ENCODE data around the gene ZNF746. TPM values are rescaled to one million over a fixed set of nuclear protein-coding genes. Genes with fewer than 3 reads are reported as not detected.
"Not testable (repeated sequence)": the region's sequence is repeated elsewhere in the genome, so short reads cannot be mapped to it uniquely, and the experiment has no call there.

Gene ZNF746
- total RNA-seq, 4 donors from 2014 or later, result 12.4 to 17.4 (median 15.7) TPM

- Histone ChIP-seq H3K27ac (peak overlapping the region; percentile 31 to 84 (median 60)), H3K4me1 (peaks cover 25% of the 10 kb centered on the region in 2 donors), H3K36me3 (peaks cover 0 to 44% of the 10 kb centered on the region in 2 donors), H3K4me3 (no peak overlapping the region), H3K9me3 (no peaks in the 10 kb centered on the region), H3K27me3 (no peaks in the 10 kb centered on the region)
- TF ChIP-seq, protein P1, sequence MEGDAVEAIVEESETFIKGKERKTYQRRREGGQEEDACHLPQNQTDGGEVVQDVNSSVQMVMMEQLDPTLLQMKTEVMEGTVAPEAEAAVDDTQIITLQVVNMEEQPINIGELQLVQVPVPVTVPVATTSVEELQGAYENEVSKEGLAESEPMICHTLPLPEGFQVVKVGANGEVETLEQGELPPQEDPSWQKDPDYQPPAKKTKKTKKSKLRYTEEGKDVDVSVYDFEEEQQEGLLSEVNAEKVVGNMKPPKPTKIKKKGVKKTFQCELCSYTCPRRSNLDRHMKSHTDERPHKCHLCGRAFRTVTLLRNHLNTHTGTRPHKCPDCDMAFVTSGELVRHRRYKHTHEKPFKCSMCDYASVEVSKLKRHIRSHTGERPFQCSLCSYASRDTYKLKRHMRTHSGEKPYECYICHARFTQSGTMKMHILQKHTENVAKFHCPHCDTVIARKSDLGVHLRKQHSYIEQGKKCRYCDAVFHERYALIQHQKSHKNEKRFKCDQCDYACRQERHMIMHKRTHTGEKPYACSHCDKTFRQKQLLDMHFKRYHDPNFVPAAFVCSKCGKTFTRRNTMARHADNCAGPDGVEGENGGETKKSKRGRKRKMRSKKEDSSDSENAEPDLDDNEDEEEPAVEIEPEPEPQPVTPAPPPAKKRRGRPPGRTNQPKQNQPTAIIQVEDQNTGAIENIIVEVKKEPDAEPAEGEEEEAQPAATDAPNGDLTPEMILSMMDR (IDR thresholded peaks at IDR 0.05 in 4 of 5, conservative IDR thresholded peaks at IDR 0.05 in 1 of 5), result no peak
- TF ChIP-seq POLR2A (IDR thresholded peaks at IDR 0.05), result no peak
- DNase-seq (no peak), ATAC-seq (no peak)
- intact Hi-C loops (cut with DNase I; ENCODE audit: low total_unique reads) (loop anchor here (5.0 kb wide), 3 partner anchors 127 to 258 kb away; partner anchors contain the start of genes ZNF212 and ZNF783), in situ Hi-C loops (cut with MboI; ENCODE audit: low sequenced_read_pairs in 4 of 4) (loop anchor here in 1 of 4 donors (25.0 kb wide), 1 partner anchor 233 kb away; the partner anchor contains the start of gene ZNF783)
Observed at GRCh38 chr7:149494738-149495368, 2.8 kb downstream of the ZNF746 start.

DNA sequence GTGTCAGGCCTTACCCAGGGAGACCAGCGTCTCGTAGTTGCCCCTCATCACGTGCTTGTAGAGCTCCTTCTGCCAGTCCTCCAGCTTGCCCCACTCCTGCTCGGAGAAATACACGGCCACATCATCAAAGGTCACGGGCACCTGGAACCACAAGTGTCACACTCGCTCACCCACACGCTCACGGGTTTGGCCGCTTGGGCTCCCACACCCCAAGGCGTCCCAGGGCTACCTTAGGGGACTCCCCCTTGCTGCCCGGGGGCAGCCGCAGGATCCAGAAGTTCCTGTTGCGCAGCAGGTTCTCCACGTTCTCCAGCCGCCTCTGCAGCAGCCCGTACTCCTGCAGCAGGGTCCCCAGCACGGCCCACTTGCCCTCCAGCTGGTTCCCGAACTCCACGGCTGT, 3.6 kb downstream of the ZNF746 start:
- H3K36me3 ChIP-seq, result peaks cover 0 to 50% of the 10 kb centered on the region in 2 donors
- H3K27me3 ChIP-seq; DNase-seq; H3K4me3 ChIP-seq; intact Hi-C loops (cut with DNase I; ENCODE audit: low total_unique reads); H3K27ac ChIP-seq; H3K9me3 ChIP-seq; ATAC-seq: not testable (repeated sequence)
- H3K4me1 ChIP-seq, result peaks cover 25% of the 10 kb centered on the region in 2 donors
- in situ Hi-C loops (cut with MboI; ENCODE audit: low sequenced_read_pairs in 4 of 4), result loop anchor here in 1 of 4 donors (25.0 kb wide), 1 partner anchor 232 kb away; the partner anchor contains the start of gene ZNF783

DNA sequence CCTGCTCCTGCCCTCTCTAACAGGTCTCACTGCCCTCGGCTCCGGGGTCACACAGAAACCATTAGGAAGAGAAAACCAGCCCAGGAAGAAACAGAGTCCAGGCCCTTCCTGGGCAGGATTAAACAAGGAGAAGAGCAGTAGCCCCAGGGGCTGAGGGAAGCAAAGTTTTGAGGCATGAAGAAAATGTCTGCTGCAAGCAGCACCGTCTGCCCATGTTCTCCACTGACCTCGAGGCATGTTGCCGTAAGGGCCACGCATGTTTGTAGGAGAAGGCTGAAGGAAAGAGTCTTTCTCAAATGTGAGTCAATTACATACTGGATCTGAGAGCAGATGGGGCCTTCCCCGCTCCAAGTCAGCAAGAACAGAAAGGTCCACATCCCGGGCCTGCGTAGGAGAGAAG, 4.2 kb downstream of the ZNF746 start:
- H3K27ac ChIP-seq, result no peak overlapping the region
- ATAC-seq (no peak), DNase-seq (no peak)
- no peaks in the 10 kb centered on the region for H3K9me3 ChIP-seq
- H3K4me3 ChIP-seq, result no peak overlapping the region
- intact Hi-C loops (cut with DNase I; ENCODE audit: low total_unique reads) (no loop called here), in situ Hi-C loops (cut with MboI; ENCODE audit: low sequenced_read_pairs in 4 of 4) (loop anchor here in 1 of 4 donors (25.0 kb wide), 1 partner anchor 231 kb away; the partner anchor contains the start of gene ZNF783)
- TF ChIP-seq POLR2A (IDR thresholded peaks at IDR 0.05), result no peak
- TF ChIP-seq, protein P1 (IDR thresholded peaks at IDR 0.05 in 4 of 5, conservative IDR thresholded peaks at IDR 0.05 in 1 of 5), result no peak
- peaks cover 25% of the 10 kb centered on the region in 2 donors for H3K4me1 ChIP-seq
- no peaks in the 10 kb centered on the region for H3K27me3 ChIP-seq
- peaks cover 0 to 50% of the 10 kb centered on the region in 2 donors for H3K36me3 ChIP-seq

DNA sequence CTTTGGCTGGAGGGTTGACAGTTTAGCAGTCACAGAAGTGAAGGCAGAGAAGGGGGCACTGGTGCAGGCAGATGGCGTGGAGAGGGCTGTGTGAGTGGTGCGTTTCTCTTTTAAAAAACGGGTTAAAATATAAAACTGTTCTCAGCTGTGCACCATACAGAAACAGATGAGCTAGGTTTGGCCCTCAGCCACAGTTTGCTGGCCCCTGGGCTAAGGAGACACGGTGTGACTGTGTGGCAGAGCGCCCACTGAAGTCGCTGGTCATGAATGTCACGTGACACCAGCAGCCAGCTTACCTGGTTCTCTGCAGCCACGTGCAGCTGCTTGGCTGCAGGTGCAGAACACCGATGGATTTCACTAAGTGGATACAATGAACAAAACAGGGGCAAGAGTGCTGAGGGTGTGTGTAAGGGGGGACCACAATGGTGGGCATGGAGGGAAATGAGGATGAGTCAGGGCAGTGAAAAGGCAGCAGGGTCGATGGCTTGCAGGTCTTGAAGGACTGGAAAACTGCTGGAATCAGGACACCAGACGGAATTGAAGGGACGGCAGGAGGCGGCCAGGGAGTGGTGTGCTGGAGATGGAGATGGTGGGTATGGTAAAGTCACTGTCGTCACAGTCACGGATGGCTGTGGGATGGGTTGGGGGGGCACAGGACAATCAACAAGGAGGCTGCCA, 7.4 kb downstream of the ZNF746 start:
- TF ChIP-seq, protein P1 (IDR thresholded peaks at IDR 0.05 in 4 of 5, conservative IDR thresholded peaks at IDR 0.05 in 1 of 5), result no peak
- TF ChIP-seq POLR2A (IDR thresholded peaks at IDR 0.05), result no peak
- Histone ChIP-seq H3K9me3 (no peaks in the 10 kb centered on the region), H3K27ac (no peak overlapping the region), H3K27me3 (no peaks in the 10 kb centered on the region), H3K4me1 (peaks cover 12 to 15% of the 10 kb centered on the region in 2 donors), H3K36me3 (peaks cover 0 to 73% of the 10 kb centered on the region in 2 donors), H3K4me3 (no peak overlapping the region)
- in situ Hi-C loops (cut with MboI; ENCODE audit: low sequenced_read_pairs in 4 of 4) (loop anchor here in 1 of 4 donors (25.0 kb wide), 1 partner anchor 228 kb away; the partner anchor contains the start of gene ZNF783), intact Hi-C loops (cut with DNase I; ENCODE audit: low total_unique reads) (no loop called here)
- DNase-seq (no peak), ATAC-seq (no peak)

Data from gastrocnemius medialis (tissue), 4 donors.